Activated CD8-positive, alpha-beta memory T cell treated with anti-CD3 and anti-CD28 coated beads, Interleukin-2, amount 50 U/mL, for 1 hour (primary cell): Measurements from ENCODE around the gene ATF7.
A peak's percentile ranks its signal among the peaks of the same experiment; 100 is the strongest.

Experiments used
- DNase-seq: peaks from one replicate; pipeline ENCODE4 v3.0.0-alpha.2; 2020; ENCODE audit errors: extremely low read depth

ATF7 gene

GRCh38 chr12:53523131-53523530 is 103.1 kb downstream of the ATF7 start:
- no peak for DNase-seq

- no peak for DNase-seq
Measured at GRCh38 chr12:53518381-53518780, 107.8 kb downstream of the ATF7 start.

GRCh38 chr12:53516758-53517455 is 109.3 kb downstream of the ATF7 start:
- no peak for DNase-seq

- DNase-seq = no peak
Measured at GRCh38 chr12:53515291-53515680, 110.9 kb downstream of the ATF7 start.

GRCh38 chr12:53514628-53515290 is 111.4 kb downstream of the ATF7 start:
- DNase-seq = no peak

GRCh38 chr12:53513712-53514410 is 112.3 kb downstream of the ATF7 start:
- DNase-seq = no peak

GRCh38 chr12:53510181-53510812 is 115.9 kb downstream of the ATF7 start:
- DNase-seq = no peak

- peak; percentile 43 for DNase-seq
Measured at GRCh38 chr12:53508534-53509170, 117.5 kb downstream of the ATF7 start.

GRCh38 chr12:53507603-53507885 is 118.6 kb downstream of the ATF7 start:
- DNase-seq = no peak

GRCh38 chr12:53506881-53507602 is 119.1 kb downstream of the ATF7 start, which contains the start of gene NPFF:
TSS of gene NPFF (minus strand) at chr12:53507484. CDS start at chr12:53507474, 10 bp downstream.
- no peak for DNase-seq

GRCh38 chr12:53506450-53506785 is 119.8 kb downstream of the ATF7 start:
- no peak for DNase-seq

GRCh38 chr12:53505555-53506449 is 120.4 kb downstream of the ATF7 start:
- no peak for DNase-seq

- no peak for DNase-seq
Measured at GRCh38 chr12:53505086-53505485, 121.1 kb downstream of the ATF7 start.

GRCh38 chr12:53504004-53504920 is 121.9 kb downstream of the ATF7 start:
- DNase-seq = no peak

GRCh38 chr12:53502983-53503728 is 123.0 kb downstream of the ATF7 start:
- DNase-seq = no peak

GRCh38 chr12:53502331-53502730 is 123.9 kb downstream of the ATF7 start:
- no peak for DNase-seq

GRCh38 chr12:53501615-53502181 is 124.5 kb downstream of the ATF7 start:
- no peak for DNase-seq
